ENCODE measurements around the gene CCDC40. TPM values are rescaled to one million over a fixed set of nuclear protein-coding genes. Genes with fewer than 3 reads are reported as not detected.

The CCDC40 gene
- total RNA-seq (2012; rRNA removed) = 2.0 and 2.8 TPM in 2 replicates

DNA sequence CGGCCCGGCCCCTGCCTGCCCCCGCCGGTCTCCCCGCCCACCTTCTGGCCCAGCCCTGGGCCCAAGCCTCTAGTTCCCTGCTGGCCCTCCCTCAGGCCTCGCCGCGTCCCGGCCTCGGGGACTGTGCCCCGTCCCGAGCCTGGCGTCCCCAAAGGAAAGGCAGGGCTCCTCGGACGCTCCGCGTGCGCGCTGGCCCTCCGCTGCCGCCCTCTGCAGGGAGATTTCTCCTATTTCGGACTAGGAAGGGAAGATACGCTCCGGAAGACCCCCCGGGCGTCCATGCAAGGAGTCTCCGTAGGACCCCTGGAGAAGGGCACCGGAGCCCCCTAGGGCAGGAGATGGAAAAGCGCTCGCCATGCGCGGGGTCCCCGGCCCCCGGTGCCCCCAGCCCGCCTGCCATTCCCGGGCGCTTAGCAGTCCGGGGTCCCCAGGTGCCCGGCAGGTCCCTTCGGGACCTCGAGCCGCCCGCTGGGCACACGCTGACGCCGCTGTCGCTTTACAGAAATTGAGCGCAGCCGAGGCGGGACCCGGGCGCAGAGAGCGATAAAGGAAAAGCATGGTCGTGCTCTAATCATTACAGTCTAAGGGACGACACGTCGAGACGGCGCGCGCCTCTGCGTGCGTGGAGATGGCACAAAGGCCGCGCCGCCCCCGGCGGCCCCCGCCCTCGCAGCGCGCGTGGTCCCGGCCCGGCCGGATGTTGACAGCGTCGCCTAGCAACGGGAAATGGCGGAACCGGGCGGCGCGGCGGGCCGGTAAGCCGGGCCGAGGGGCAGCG lies at the start of gene CCDC40:
TSS of gene CCDC40 (plus strand) at position 706 of the 778 bp plus-strand sequence. CDS start at position 727, 21 bp downstream.
- H3K9ac ChIP-seq (ENCODE audit: low read depth, low read length) = peak within 1 kb of the TSS; percentile 95
- H3K4me2 ChIP-seq (ENCODE audit: low read length) = peak within 1 kb of the TSS; percentile 98
- peaks cover 25% of the 10 kb centered on the region for H3K4me1 ChIP-seq (ENCODE audit: control insufficient read depth, insufficient read depth, low read length)
- H3K36me3 ChIP-seq (ENCODE audit: insufficient read depth, low read length) = no peaks in the 10 kb centered on the region
- H3K4me3 ChIP-seq (ENCODE audit: low read length) = peak within 1 kb of the TSS; percentile 96
- no peaks in the 10 kb centered on the region for H3K9me3 ChIP-seq (replicated peaks; ENCODE audit: low read length)
- no peaks in the 10 kb centered on the region for H3K27me3 ChIP-seq (ENCODE audit: control insufficient read depth, insufficient read depth, low read length)

DNA sequence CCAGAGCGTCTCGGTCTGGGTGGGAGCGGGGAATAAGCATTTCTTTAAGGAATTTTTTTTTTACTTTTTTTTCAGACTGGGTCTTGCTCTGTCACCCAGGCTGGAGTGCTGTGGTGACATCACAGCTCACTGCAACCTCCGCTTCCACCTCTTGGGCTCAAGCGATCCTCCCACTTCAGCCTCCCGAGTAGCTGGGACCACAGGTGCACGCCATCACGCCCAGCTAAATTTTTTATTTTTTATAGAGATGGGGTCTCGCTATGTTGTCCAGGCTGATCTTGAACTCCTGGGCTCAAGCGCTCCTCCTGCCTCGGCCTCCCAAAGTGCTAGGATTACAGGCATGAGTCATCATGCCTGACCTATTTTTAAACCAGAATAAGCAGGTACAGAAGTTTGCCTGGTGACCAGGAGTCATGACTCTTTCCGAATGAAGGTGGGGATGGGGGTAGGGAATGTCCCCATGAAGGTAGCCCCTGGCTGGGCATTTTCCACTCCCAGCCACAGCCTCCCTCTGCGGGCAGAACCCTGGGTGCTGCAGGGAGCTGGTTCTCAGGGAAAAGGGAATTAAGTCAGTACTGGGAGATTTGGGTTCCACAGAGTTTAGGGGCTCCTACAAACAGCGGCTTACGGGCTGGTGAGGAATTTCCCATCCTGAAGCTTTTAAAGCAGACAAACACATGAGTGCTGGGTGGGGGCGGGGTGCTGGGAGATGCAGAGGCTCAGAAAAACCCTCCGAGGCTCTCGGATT lies 49.1 kb upstream of the CCDC40 start:
- H3K9me3 ChIP-seq (replicated peaks; ENCODE audit: low read length) = no peaks in the 10 kb centered on the region
- no peak overlapping the region for H3K4me3 ChIP-seq (ENCODE audit: low read length)
- no peaks in the 10 kb centered on the region for H3K36me3 ChIP-seq (ENCODE audit: insufficient read depth, low read length)
- peak overlapping the region; percentile 51 for H3K9ac ChIP-seq (ENCODE audit: low read depth, low read length)
- peaks cover 43% of the 10 kb centered on the region for H3K4me1 ChIP-seq (ENCODE audit: control insufficient read depth, insufficient read depth, low read length)
- H3K4me2 ChIP-seq (ENCODE audit: low read length) = peak overlapping the region; percentile 84
- H3K27me3 ChIP-seq (ENCODE audit: control insufficient read depth, insufficient read depth, low read length) = no peaks in the 10 kb centered on the region

GRCh38 chr17:79987935-79988184 lies 48.6 kb upstream of the CCDC40 start:
- Histone ChIP-seq H3K4me1 (ENCODE audit: control insufficient read depth, insufficient read depth, low read length) (peaks cover 43% of the 10 kb centered on the region), H3K9ac (ENCODE audit: low read depth, low read length) (peak overlapping the region; percentile 51), H3K27me3 (ENCODE audit: control insufficient read depth, insufficient read depth, low read length) (no peaks in the 10 kb centered on the region), H3K4me2 (ENCODE audit: low read length) (peak overlapping the region; percentile 84), H3K4me3 (ENCODE audit: low read length) (peak overlapping the region; percentile 58), H3K36me3 (ENCODE audit: insufficient read depth, low read length) (no peaks in the 10 kb centered on the region), H3K9me3 (replicated peaks; ENCODE audit: low read length) (no peaks in the 10 kb centered on the region)

DNA sequence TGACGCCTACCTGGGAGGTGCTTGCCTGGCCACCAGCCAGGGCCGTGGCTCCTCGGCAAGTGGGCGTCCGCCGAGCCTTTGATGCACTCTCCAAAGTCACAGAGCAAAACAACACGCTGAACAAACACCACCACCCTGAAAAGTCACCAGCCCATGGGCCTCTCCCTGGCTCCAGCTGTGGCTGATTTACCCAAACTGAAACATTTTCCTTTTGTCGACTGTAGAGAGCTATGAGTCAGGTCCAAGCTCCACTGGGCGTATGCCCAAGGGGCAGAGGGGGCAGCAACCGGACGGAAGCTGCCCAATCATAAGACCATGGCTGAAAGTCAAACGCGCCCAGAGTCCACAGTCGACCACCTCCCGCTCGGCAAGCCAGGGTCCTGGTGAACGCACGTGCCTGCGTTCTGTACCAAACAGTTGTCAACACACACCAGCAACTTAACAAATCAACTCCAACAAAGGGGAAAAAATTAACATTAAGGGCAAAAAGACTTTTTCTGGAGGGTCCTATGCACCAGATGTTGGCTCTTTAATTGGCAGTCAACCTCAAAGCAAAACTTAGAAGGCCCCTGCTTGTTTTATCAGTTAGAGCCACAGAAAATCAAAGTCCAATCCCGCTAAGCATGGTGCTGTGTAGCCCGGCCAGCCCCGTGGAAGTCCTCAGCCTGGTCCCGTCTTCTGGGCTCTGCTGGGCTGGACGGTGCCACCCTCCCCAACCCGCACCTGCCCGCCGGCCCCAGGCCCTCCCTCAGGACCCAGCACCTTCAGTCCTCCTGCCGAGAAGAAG lies 48.1 kb upstream of the CCDC40 start:
- Histone ChIP-seq H3K27me3 (ENCODE audit: control insufficient read depth, insufficient read depth, low read length) (no peaks in the 10 kb centered on the region), H3K36me3 (ENCODE audit: insufficient read depth, low read length) (no peaks in the 10 kb centered on the region), H3K9ac (ENCODE audit: low read depth, low read length) (peak overlapping the region; percentile 51), H3K4me2 (ENCODE audit: low read length) (peak overlapping the region; percentile 84), H3K9me3 (replicated peaks; ENCODE audit: low read length) (no peaks in the 10 kb centered on the region), H3K4me1 (ENCODE audit: control insufficient read depth, insufficient read depth, low read length) (peaks cover 44% of the 10 kb centered on the region), H3K4me3 (ENCODE audit: low read length) (peak overlapping the region; percentile 58)

DNA sequence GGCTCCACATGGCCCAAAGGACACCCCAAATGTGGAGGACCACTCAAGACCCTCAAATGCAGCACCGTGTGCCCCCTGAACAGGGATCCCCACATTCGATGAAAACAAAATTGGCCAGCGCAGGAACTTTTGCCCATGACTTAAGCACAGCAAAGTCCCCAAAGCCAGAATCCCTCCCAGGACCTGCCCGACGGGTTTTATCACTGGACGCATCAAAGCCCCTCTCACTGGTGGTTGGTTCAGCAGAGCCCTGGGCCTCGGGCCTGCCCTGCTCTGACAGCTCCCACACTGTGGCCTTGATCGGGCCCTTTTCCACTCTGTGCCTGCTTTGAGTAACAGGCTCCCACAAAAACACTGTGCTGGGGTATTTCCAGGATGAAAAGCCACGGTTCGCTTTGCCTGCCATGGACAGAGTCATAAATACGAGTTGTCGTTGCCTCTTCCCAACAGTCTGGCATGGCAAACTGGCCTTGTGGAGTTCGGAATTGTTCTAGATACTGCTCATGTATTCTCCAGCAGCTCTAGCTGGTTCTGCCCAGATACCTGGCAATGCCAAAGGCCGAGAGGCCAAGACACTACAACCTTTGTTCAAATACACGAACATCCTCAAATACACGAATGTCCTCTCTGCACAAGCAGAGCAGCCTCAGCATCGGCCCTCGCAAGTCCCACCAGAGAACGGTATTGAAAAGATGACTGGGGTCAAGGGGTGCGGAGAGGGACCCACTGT lies 47.2 kb upstream of the CCDC40 start:
- no peak overlapping the region for H3K9ac ChIP-seq (ENCODE audit: low read depth, low read length)
- H3K36me3 ChIP-seq (ENCODE audit: insufficient read depth, low read length) = no peaks in the 10 kb centered on the region
- H3K27me3 ChIP-seq (ENCODE audit: control insufficient read depth, insufficient read depth, low read length) = no peaks in the 10 kb centered on the region
- H3K4me1 ChIP-seq (ENCODE audit: control insufficient read depth, insufficient read depth, low read length) = peaks cover 50% of the 10 kb centered on the region
- H3K4me2 ChIP-seq (ENCODE audit: low read length) = no peak overlapping the region
- no peak overlapping the region for H3K4me3 ChIP-seq (ENCODE audit: low read length)
- no peaks in the 10 kb centered on the region for H3K9me3 ChIP-seq (replicated peaks; ENCODE audit: low read length)

DNA sequence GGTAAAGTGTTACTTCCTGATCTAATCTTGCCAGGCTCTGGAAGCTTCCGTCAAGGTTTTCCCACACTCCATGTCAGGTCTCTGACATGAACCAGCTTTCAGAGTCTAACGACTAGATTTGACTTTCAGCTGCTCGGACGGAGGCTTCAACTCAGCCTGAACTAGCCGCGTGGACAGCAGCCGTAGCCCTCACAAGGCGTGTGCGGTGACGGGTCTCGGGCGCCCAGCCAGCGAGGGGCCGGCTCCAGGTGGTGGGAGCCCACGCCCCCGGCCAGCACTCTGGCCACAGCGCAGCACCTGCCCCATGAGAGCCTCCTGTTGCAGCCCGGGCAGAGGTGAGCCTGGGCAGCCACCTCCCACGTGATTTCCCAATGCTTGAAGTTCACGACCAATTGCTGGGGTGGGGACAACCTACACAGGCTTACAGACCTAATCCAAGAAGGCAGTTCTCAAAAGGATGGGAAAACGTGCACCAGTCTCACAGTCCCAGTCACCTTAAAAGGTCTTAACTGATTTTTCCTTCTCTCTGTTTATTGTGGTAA lies 46.3 kb upstream of the CCDC40 start:
- Histone ChIP-seq H3K9ac (ENCODE audit: low read depth, low read length) (no peak overlapping the region), H3K27me3 (ENCODE audit: control insufficient read depth, insufficient read depth, low read length) (no peaks in the 10 kb centered on the region), H3K4me1 (ENCODE audit: control insufficient read depth, insufficient read depth, low read length) (peaks cover 50% of the 10 kb centered on the region), H3K4me2 (ENCODE audit: low read length) (no peak overlapping the region), H3K4me3 (ENCODE audit: low read length) (no peak overlapping the region), H3K36me3 (ENCODE audit: insufficient read depth, low read length) (no peaks in the 10 kb centered on the region), H3K9me3 (replicated peaks; ENCODE audit: low read length) (no peaks in the 10 kb centered on the region)

GRCh38 chr17:79990704-79991103 lies 45.7 kb upstream of the CCDC40 start:
- Histone ChIP-seq H3K4me1 (ENCODE audit: control insufficient read depth, insufficient read depth, low read length) (peaks cover 50% of the 10 kb centered on the region), H3K9ac (ENCODE audit: low read depth, low read length) (no peak overlapping the region), H3K27me3 (ENCODE audit: control insufficient read depth, insufficient read depth, low read length) (no peaks in the 10 kb centered on the region)

GRCh38 chr17:79991140-79991923 lies 45.1 kb upstream of the CCDC40 start:
- no peak overlapping the region for H3K9ac ChIP-seq (ENCODE audit: low read depth, low read length)
- no peaks in the 10 kb centered on the region for H3K36me3 ChIP-seq (ENCODE audit: insufficient read depth, low read length)
- no peak overlapping the region for H3K4me2 ChIP-seq (ENCODE audit: low read length)
- no peaks in the 10 kb centered on the region for H3K9me3 ChIP-seq (replicated peaks; ENCODE audit: low read length)
- H3K4me3 ChIP-seq (ENCODE audit: low read length) = no peak overlapping the region
- peaks cover 46% of the 10 kb centered on the region for H3K4me1 ChIP-seq (ENCODE audit: control insufficient read depth, insufficient read depth, low read length)
- H3K27me3 ChIP-seq (ENCODE audit: control insufficient read depth, insufficient read depth, low read length) = no peaks in the 10 kb centered on the region

More at GRCh38 chr17:79990704-79991103, 45.7 kb upstream of the CCDC40 start:
- Histone ChIP-seq H3K9me3 (replicated peaks; ENCODE audit: low read length) (no peaks in the 10 kb centered on the region), H3K36me3 (ENCODE audit: insufficient read depth, low read length) (no peaks in the 10 kb centered on the region), H3K4me2 (ENCODE audit: low read length) (no peak overlapping the region), H3K4me3 (ENCODE audit: low read length) (no peak overlapping the region)

- Histone ChIP-seq H3K9ac (ENCODE audit: low read depth, low read length) (no peak overlapping the region), H3K36me3 (ENCODE audit: insufficient read depth, low read length) (no peaks in the 10 kb centered on the region), H3K9me3 (replicated peaks; ENCODE audit: low read length) (no peaks in the 10 kb centered on the region), H3K27me3 (ENCODE audit: control insufficient read depth, insufficient read depth, low read length) (no peaks in the 10 kb centered on the region), H3K4me2 (ENCODE audit: low read length) (no peak overlapping the region), H3K4me3 (ENCODE audit: low read length) (no peak overlapping the region), H3K4me1 (ENCODE audit: control insufficient read depth, insufficient read depth, low read length) (peaks cover 39% of the 10 kb centered on the region)
These were observed 44.4 kb upstream of the CCDC40 start for GRCh38 chr17:79991924-79992648.
